Effector memory CD4-positive, alpha-beta T cell (primary cell): ENCODE data around the gene THADA.

ENCODE experiments used
- DNase-seq, 3 donors: peaks; one replicate each; pipeline ENCODE4 v3.0.0-alpha.2; 2020
- H3K27ac ChIP-seq: 2 replicates; pipeline ENCODE4 v1.7.0; 2013; ENCODE audit warnings: mild to moderate bottlenecking, low read length, moderate library complexity; ENCODE audit not compliant: insufficient read depth, poor library complexity, severe bottlenecking
- H3K27me3 ChIP-seq: replicated peaks from 2 replicates; pipeline ENCODE4 v1.7.0; 2013; ENCODE audit warnings: mild to moderate bottlenecking, low read length; ENCODE audit not compliant: insufficient read depth, control insufficient read depth, poor library complexity, severe bottlenecking
- H3K36me3 ChIP-seq: 2 replicates; pipeline ENCODE4 v1.7.0; 2013; ENCODE audit warnings: mild to moderate bottlenecking, low read length, moderate library complexity; ENCODE audit not compliant: control insufficient read depth, insufficient read depth
- H3K4me1 ChIP-seq: 2 replicates; pipeline ENCODE4 v1.7.0; 2013; ENCODE audit warnings: low read length, mild to moderate bottlenecking; ENCODE audit not compliant: control insufficient read depth, insufficient read depth, poor library complexity, severe bottlenecking
- H3K4me3 ChIP-seq: 2 replicates; pipeline ENCODE4 v1.7.0; 2013; ENCODE audit warnings: low read length, low read depth, mild to moderate bottlenecking; ENCODE audit not compliant: insufficient read depth, poor library complexity, severe bottlenecking
- H3K9me3 ChIP-seq: 2 replicates; pipeline ENCODE4 v1.7.0; 2013; ENCODE audit warnings: mild to moderate bottlenecking, low read length, moderate library complexity; ENCODE audit not compliant: control insufficient read depth

Gene THADA

GRCh38 chr2:43460611-43461365 is 135.1 kb downstream of the THADA start:
- H3K27ac ChIP-seq, result no peak overlapping the region

GRCh38 chr2:43460174-43460546 is 135.7 kb downstream of the THADA start:
- no peak overlapping the region for H3K4me3 ChIP-seq
- no peaks in the 10 kb centered on the region for H3K9me3 ChIP-seq
- no peak overlapping the region for H3K27ac ChIP-seq
- no peaks in the 10 kb centered on the region for H3K27me3 ChIP-seq
- H3K36me3 ChIP-seq, result no peaks in the 10 kb centered on the region
- no peak for DNase-seq
- H3K4me1 ChIP-seq, result no peaks in the 10 kb centered on the region

More at GRCh38 chr2:43460611-43461365, 135.1 kb downstream of the THADA start:
- Histone ChIP-seq H3K4me1 (no peaks in the 10 kb centered on the region), H3K36me3 (no peaks in the 10 kb centered on the region), H3K27me3 (no peaks in the 10 kb centered on the region), H3K4me3 (no peak overlapping the region), H3K9me3 (no peaks in the 10 kb centered on the region)
- DNase-seq, result no peak

GRCh38 chr2:43459446-43460173 is 136.2 kb downstream of the THADA start:
- H3K4me1 ChIP-seq, result no peaks in the 10 kb centered on the region
- H3K36me3 ChIP-seq, result no peaks in the 10 kb centered on the region
- no peaks in the 10 kb centered on the region for H3K9me3 ChIP-seq
- H3K27ac ChIP-seq, result no peak overlapping the region
- H3K27me3 ChIP-seq, result no peaks in the 10 kb centered on the region
- no peak for DNase-seq
- no peak overlapping the region for H3K4me3 ChIP-seq

GRCh38 chr2:43458014-43458628 is 137.7 kb downstream of the THADA start:
- H3K27ac ChIP-seq, result no peak overlapping the region

GRCh38 chr2:43455731-43456642 is 139.9 kb downstream of the THADA start:
- no peak overlapping the region for H3K4me3 ChIP-seq
- DNase-seq, result no peak
- no peaks in the 10 kb centered on the region for H3K36me3 ChIP-seq
- no peaks in the 10 kb centered on the region for H3K27me3 ChIP-seq
- no peaks in the 10 kb centered on the region for H3K9me3 ChIP-seq
- H3K4me1 ChIP-seq, result no peaks in the 10 kb centered on the region
- no peak overlapping the region for H3K27ac ChIP-seq

More at GRCh38 chr2:43458014-43458628, 137.7 kb downstream of the THADA start:
- H3K36me3 ChIP-seq, result no peaks in the 10 kb centered on the region
- DNase-seq, result no peak
- no peaks in the 10 kb centered on the region for H3K27me3 ChIP-seq
- no peaks in the 10 kb centered on the region for H3K4me1 ChIP-seq
- no peak overlapping the region for H3K4me3 ChIP-seq
- H3K9me3 ChIP-seq, result no peaks in the 10 kb centered on the region

GRCh38 chr2:43455296-43455695 is 140.5 kb downstream of the THADA start:
- no peaks in the 10 kb centered on the region for H3K4me1 ChIP-seq
- H3K36me3 ChIP-seq, result peaks cover 4% of the 10 kb centered on the region
- no peak overlapping the region for H3K27ac ChIP-seq
- DNase-seq, result no peak
- no peak overlapping the region for H3K4me3 ChIP-seq
- no peaks in the 10 kb centered on the region for H3K9me3 ChIP-seq
- no peaks in the 10 kb centered on the region for H3K27me3 ChIP-seq

- Histone ChIP-seq H3K4me1 (no peaks in the 10 kb centered on the region), H3K27me3 (no peaks in the 10 kb centered on the region), H3K9me3 (no peaks in the 10 kb centered on the region), H3K36me3 (peaks cover 5% of the 10 kb centered on the region), H3K4me3 (no peak overlapping the region), H3K27ac (no peak overlapping the region)
- no peak for DNase-seq
These were observed 141.0 kb downstream of the THADA start for GRCh38 chr2:43454791-43455190.

- no peaks in the 10 kb centered on the region for H3K9me3 ChIP-seq
- DNase-seq, result no peak
- H3K36me3 ChIP-seq, result peaks cover 5% of the 10 kb centered on the region
- no peaks in the 10 kb centered on the region for H3K4me1 ChIP-seq
- H3K27ac ChIP-seq, result no peak overlapping the region
- H3K27me3 ChIP-seq, result no peaks in the 10 kb centered on the region
- no peak overlapping the region for H3K4me3 ChIP-seq
These were observed 142.4 kb downstream of the THADA start for GRCh38 chr2:43453179-43454170.

GRCh38 chr2:43452318-43452731 is 143.5 kb downstream of the THADA start:
- Histone ChIP-seq H3K4me3 (no peak overlapping the region), H3K27me3 (no peaks in the 10 kb centered on the region), H3K27ac (no peak overlapping the region), H3K36me3 (peaks cover 5% of the 10 kb centered on the region), H3K9me3 (no peaks in the 10 kb centered on the region), H3K4me1 (no peaks in the 10 kb centered on the region)
- DNase-seq, result no peak
